22Rv1 (cell line): ENCODE results near the gene POT1.

Experiments
- H3K27ac ChIP-seq: fragments of 450-650 bp; 2 replicates; pipeline ENCODE4 v1.5.1; 2017
- ZFX ChIP-seq: fragments of 450-650 bp; IDR thresholded peaks from 2 replicates; pipeline ENCODE4 v1.6.1; 2017; ENCODE audit warnings: antibody characterized with exemption, borderline replicate concordance
- TF ChIP-seq, protein P1 (sequence below): fragments of 450-650 bp; IDR thresholded peaks from 2 replicates; pipeline ENCODE4 v1.5.1; 2017; ENCODE audit warnings: mild to moderate bottlenecking

POT1 gene

GRCh38 chr7:124808206-124808605 lies 121.4 kb downstream of the POT1 start:
- TF ChIP-seq ZFX, result no peak
- TF ChIP-seq, protein P1, sequence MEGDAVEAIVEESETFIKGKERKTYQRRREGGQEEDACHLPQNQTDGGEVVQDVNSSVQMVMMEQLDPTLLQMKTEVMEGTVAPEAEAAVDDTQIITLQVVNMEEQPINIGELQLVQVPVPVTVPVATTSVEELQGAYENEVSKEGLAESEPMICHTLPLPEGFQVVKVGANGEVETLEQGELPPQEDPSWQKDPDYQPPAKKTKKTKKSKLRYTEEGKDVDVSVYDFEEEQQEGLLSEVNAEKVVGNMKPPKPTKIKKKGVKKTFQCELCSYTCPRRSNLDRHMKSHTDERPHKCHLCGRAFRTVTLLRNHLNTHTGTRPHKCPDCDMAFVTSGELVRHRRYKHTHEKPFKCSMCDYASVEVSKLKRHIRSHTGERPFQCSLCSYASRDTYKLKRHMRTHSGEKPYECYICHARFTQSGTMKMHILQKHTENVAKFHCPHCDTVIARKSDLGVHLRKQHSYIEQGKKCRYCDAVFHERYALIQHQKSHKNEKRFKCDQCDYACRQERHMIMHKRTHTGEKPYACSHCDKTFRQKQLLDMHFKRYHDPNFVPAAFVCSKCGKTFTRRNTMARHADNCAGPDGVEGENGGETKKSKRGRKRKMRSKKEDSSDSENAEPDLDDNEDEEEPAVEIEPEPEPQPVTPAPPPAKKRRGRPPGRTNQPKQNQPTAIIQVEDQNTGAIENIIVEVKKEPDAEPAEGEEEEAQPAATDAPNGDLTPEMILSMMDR, result no peak
- H3K27ac ChIP-seq, result no peak overlapping the region

- no peak overlapping the region for H3K27ac ChIP-seq
- TF ChIP-seq, protein P1, result no peak
- no peak for TF ChIP-seq ZFX
Observed at GRCh38 chr7:124801330-124801895, 128.2 kb downstream of the POT1 start.

- H3K27ac ChIP-seq, result no peak overlapping the region
- TF ChIP-seq, protein P1, result no peak
- no peak for TF ChIP-seq ZFX
Observed at GRCh38 chr7:124800386-124800785, 129.2 kb downstream of the POT1 start.

- TF ChIP-seq, protein P1, result no peak
- no peak for TF ChIP-seq ZFX
- H3K27ac ChIP-seq, result no peak overlapping the region
Observed at GRCh38 chr7:124799448-124799847, 130.2 kb downstream of the POT1 start.

DNA sequence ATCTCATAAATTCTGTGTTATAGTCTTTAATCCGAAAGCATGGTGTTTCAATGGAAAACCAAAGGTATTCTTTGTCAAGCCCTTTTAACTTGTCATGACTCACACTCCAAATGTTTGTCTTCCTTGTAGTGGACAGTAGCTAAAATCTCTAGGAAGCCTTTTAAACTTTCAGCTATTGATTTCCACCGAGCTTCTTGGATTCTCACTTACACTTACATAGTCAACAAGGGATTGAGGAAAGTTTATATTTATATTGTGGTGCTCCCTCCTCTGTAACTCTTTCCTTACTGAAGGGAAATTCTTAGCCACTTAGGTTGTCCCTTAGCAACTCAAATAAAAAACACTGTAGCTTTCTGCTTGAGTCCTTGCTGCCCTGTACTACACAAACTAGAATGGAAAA lies 132.9 kb downstream of the POT1 start:
- no peak for TF ChIP-seq ZFX
- TF ChIP-seq, protein P1, result no peak
- no peak overlapping the region for H3K27ac ChIP-seq

- no peak overlapping the region for H3K27ac ChIP-seq
- TF ChIP-seq, protein P1, result no peak
- TF ChIP-seq ZFX, result no peak
Observed at GRCh38 chr7:124792696-124793095, 136.9 kb downstream of the POT1 start.

DNA sequence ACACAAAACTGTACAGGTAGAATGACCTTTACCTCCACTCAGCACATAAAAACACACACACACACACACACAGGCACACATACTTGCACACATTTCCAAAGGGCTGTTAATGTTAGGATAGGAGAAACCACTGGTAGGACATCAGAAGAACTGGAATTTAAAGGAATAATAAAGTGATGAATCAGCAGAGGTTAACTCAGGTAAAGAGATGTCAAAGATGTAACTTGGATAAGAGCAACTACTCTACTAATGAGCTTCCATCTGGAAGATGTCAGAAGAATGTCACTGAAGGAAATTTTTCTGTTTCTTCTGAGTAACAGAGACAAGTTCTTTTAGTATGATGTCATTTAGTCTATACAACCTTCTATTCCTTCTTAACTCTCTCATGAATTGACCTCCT lies 137.6 kb downstream of the POT1 start:
- H3K27ac ChIP-seq, result no peak overlapping the region
- no peak for TF ChIP-seq ZFX
- TF ChIP-seq, protein P1, result no peak
